NCI-H2029 treated with DMSO at 0.1 percent for 48 hours (cell line): ENCODE measurements around the gene CHRNE.
A peak's percentile ranks its signal among the peaks of the same experiment; 100 is the strongest.
"Not testable (repeated sequence)": the region's sequence is repeated elsewhere in the genome, so short reads cannot be mapped to it uniquely, and the experiment has no call there.

ENCODE experiments used
- DNase-seq: peaks from one replicate; lab custom pipeline; 2025; lab: John Stamatoyannopoulos, UW

CHRNE gene

GRCh38 chr17:4887581-4887980 lies 15.3 kb downstream of the CHRNE start:
- DNase-seq: no peak

GRCh38 chr17:4886830-4887229 lies 16.1 kb downstream of the CHRNE start:
- no peak for DNase-seq

GRCh38 chr17:4884489-4884888 lies 18.4 kb downstream of the CHRNE start:
- DNase-seq: no peak

GRCh38 chr17:4881761-4882555 lies 20.9 kb downstream of the CHRNE start:
- peak; percentile 6 for DNase-seq

GRCh38 chr17:4880857-4881256 lies 22.0 kb downstream of the CHRNE start:
- DNase-seq: no peak

- no peak for DNase-seq
Measured at GRCh38 chr17:4879601-4880000, 23.3 kb downstream of the CHRNE start.

- no peak for DNase-seq
Measured at GRCh38 chr17:4877089-4877488, 25.8 kb downstream of the CHRNE start.

GRCh38 chr17:4872786-4873185 lies 30.1 kb downstream of the CHRNE start:
- no peak for DNase-seq

- DNase-seq: no peak
Measured at GRCh38 chr17:4870855-4871254, 32.0 kb downstream of the CHRNE start.

- DNase-seq: not testable (repeated sequence)
Measured at GRCh38 chr17:4869058-4869998, 33.6 kb downstream of the CHRNE start.

GRCh38 chr17:4867535-4867934 lies 35.4 kb downstream of the CHRNE start:
- DNase-seq: not testable (repeated sequence)

- no peak for DNase-seq
Measured at GRCh38 chr17:4863321-4863720, 39.6 kb downstream of the CHRNE start.

- DNase-seq: no peak
Measured at GRCh38 chr17:4862720-4863119, 40.2 kb downstream of the CHRNE start.

- no peak for DNase-seq
Measured at GRCh38 chr17:4861052-4861451, 41.8 kb downstream of the CHRNE start.

- DNase-seq: no peak
Measured at GRCh38 chr17:4860651-4861050, 42.2 kb downstream of the CHRNE start.

- DNase-seq: no peak
Measured at GRCh38 chr17:4859816-4860625, 42.9 kb downstream of the CHRNE start.

GRCh38 chr17:4858882-4859260 lies 44.0 kb downstream of the CHRNE start:
- no peak for DNase-seq

GRCh38 chr17:4858068-4858881 lies 44.6 kb downstream of the CHRNE start:
- DNase-seq: no peak

GRCh38 chr17:4857347-4857746 lies 45.6 kb downstream of the CHRNE start:
- DNase-seq: not testable (repeated sequence)

GRCh38 chr17:4856937-4857314 lies 46.0 kb downstream of the CHRNE start:
- no peak for DNase-seq

- DNase-seq: no peak
Measured at GRCh38 chr17:4856271-4856936, 46.5 kb downstream of the CHRNE start.
